ENCODE results near the gene BFSP1.

BFSP1 gene

GRCh38 chr20:17456279-17456678 lies 74.9 kb downstream of the BFSP1 start:
- Histone ChIP-seq H3K4me2 (ENCODE audit: low read length) (no peak overlapping the region), H3K36me3 (ENCODE audit: control insufficient read depth in 1 of 2, insufficient read depth in 2 of 2, low read length in 2 of 2) (no peaks in the 10 kb centered on the region), H4K8ac (ENCODE audit: low read depth, low read length) (no peak overlapping the region), H3K4me1 (ENCODE audit: control insufficient read depth in 1 of 2, insufficient read depth in 2 of 2, low read length in 2 of 2) (no peaks in the 10 kb centered on the region), H3K9ac (ENCODE audit: low read length) (no peak overlapping the region), H3K79me2 (ENCODE audit: control insufficient read depth, insufficient read depth, low read length, poor library complexity) (no peaks in the 10 kb centered on the region), H3K4ac (ENCODE audit: low read depth, low read length) (no peak overlapping the region), H4K12ac (ENCODE audit: low read depth, low read length) (no peak overlapping the region), H3K23ac (ENCODE audit: low read length) (no peak overlapping the region), H2BK5ac (ENCODE audit: low read depth, low read length, poor library complexity) (no peak overlapping the region), H2AK5ac (ENCODE audit: low read length) (no peak overlapping the region), H3K4me3 (ENCODE audit: low read depth, low read length) (no peak overlapping the region), H3K27ac (ENCODE audit: low read depth, low read length) (no peak overlapping the region), H3K18ac (ENCODE audit: low read length) (no peak overlapping the region), H3K9me3 (ENCODE audit: insufficient read depth, low read depth, low read length) (peaks cover 4% of the 10 kb centered on the region), H2AFZ (ENCODE audit: insufficient read depth, low read length, poor library complexity) (no peak overlapping the region), H2BK120ac (ENCODE audit: insufficient read depth, low read length, poor library complexity) (no peak overlapping the region), H4K91ac (ENCODE audit: low read depth, low read length) (no peak overlapping the region), H3K27me3 (ENCODE audit: insufficient read depth, low read length) (no peaks in the 10 kb centered on the region), H3K79me1 (ENCODE audit: low read length) (no peaks in the 10 kb centered on the region), H2BK12ac (ENCODE audit: low read length) (no peak overlapping the region), H3K14ac (ENCODE audit: low read length) (no peak overlapping the region)
- no CpG with 5 or more reads among the region's 8 CpGs for WGBS (ENCODE audit: extremely low coverage, insufficient coverage, insufficient read length)
- no peak for DNase-seq

- Histone ChIP-seq H3K23ac (ENCODE audit: low read length) (no peak overlapping the region), H2AFZ (ENCODE audit: insufficient read depth, low read length, poor library complexity) (no peak overlapping the region), H3K4me3 (ENCODE audit: low read depth, low read length) (peak overlapping the region; percentile 12), H3K79me2 (ENCODE audit: control insufficient read depth, insufficient read depth, low read length, poor library complexity) (no peaks in the 10 kb centered on the region), H3K9ac (ENCODE audit: low read length) (no peak overlapping the region), H3K4me2 (ENCODE audit: low read length) (no peak overlapping the region), H2BK12ac (ENCODE audit: low read length) (no peak overlapping the region), H3K14ac (ENCODE audit: low read length) (no peak overlapping the region), H2BK120ac (ENCODE audit: insufficient read depth, low read length, poor library complexity) (no peak overlapping the region), H3K18ac (ENCODE audit: low read length) (no peak overlapping the region), H3K9me3 (ENCODE audit: insufficient read depth, low read depth, low read length) (peaks cover 4% of the 10 kb centered on the region), H4K12ac (ENCODE audit: low read depth, low read length) (no peak overlapping the region), H3K79me1 (ENCODE audit: low read length) (no peaks in the 10 kb centered on the region), H3K4me1 (ENCODE audit: control insufficient read depth in 1 of 2, insufficient read depth in 2 of 2, low read length in 2 of 2) (no peaks in the 10 kb centered on the region), H3K27ac (ENCODE audit: low read depth, low read length) (no peak overlapping the region), H4K91ac (ENCODE audit: low read depth, low read length) (no peak overlapping the region), H2BK5ac (ENCODE audit: low read depth, low read length, poor library complexity) (no peak overlapping the region), H3K36me3 (ENCODE audit: control insufficient read depth in 1 of 2, insufficient read depth in 2 of 2, low read length in 2 of 2) (no peaks in the 10 kb centered on the region), H3K4ac (ENCODE audit: low read depth, low read length) (no peak overlapping the region), H2AK5ac (ENCODE audit: low read length) (no peak overlapping the region), H3K27me3 (ENCODE audit: insufficient read depth, low read length) (no peaks in the 10 kb centered on the region), H4K8ac (ENCODE audit: low read depth, low read length) (no peak overlapping the region)
- DNase-seq, result no peak
- no CpG with 5 or more reads among the region's 22 CpGs for WGBS (ENCODE audit: extremely low coverage, insufficient coverage, insufficient read length)
These were observed 77.6 kb downstream of the BFSP1 start for GRCh38 chr20:17453592-17453991.

- no CpG with 5 or more reads among the region's 3 CpGs for WGBS (ENCODE audit: extremely low coverage, insufficient coverage, insufficient read length)
- no peaks in the 10 kb centered on the region for H3K36me3 ChIP-seq (ENCODE audit: control insufficient read depth in 1 of 2, insufficient read depth in 2 of 2, low read length in 2 of 2)
These were observed 78.7 kb downstream of the BFSP1 start for GRCh38 chr20:17452441-17452840.

GRCh38 chr20:17449031-17449430 lies 82.1 kb downstream of the BFSP1 start:
- H3K14ac ChIP-seq (ENCODE audit: low read length), result no peak overlapping the region

More at GRCh38 chr20:17452441-17452840, 78.7 kb downstream of the BFSP1 start:
- H3K79me2 ChIP-seq (ENCODE audit: control insufficient read depth, insufficient read depth, low read length, poor library complexity), result no peaks in the 10 kb centered on the region
- H3K23ac ChIP-seq (ENCODE audit: low read length), result no peak overlapping the region
- no peak overlapping the region for H3K27ac ChIP-seq (ENCODE audit: low read depth, low read length)
- no peaks in the 10 kb centered on the region for H3K4me1 ChIP-seq (ENCODE audit: control insufficient read depth in 1 of 2, insufficient read depth in 2 of 2, low read length in 2 of 2)
- H4K8ac ChIP-seq (ENCODE audit: low read depth, low read length), result no peak overlapping the region
- no peak overlapping the region for H3K4me3 ChIP-seq (ENCODE audit: low read depth, low read length)
- H3K79me1 ChIP-seq (ENCODE audit: low read length), result no peaks in the 10 kb centered on the region
- H3K18ac ChIP-seq (ENCODE audit: low read length), result no peak overlapping the region
- H4K12ac ChIP-seq (ENCODE audit: low read depth, low read length), result no peak overlapping the region
- no peaks in the 10 kb centered on the region for H3K27me3 ChIP-seq (ENCODE audit: insufficient read depth, low read length)
- H2BK12ac ChIP-seq (ENCODE audit: low read length), result no peak overlapping the region
- H2BK5ac ChIP-seq (ENCODE audit: low read depth, low read length, poor library complexity), result no peak overlapping the region
- H4K91ac ChIP-seq (ENCODE audit: low read depth, low read length), result no peak overlapping the region
- H3K9me3 ChIP-seq (ENCODE audit: insufficient read depth, low read depth, low read length), result peaks cover 4% of the 10 kb centered on the region
- H3K4ac ChIP-seq (ENCODE audit: low read depth, low read length), result no peak overlapping the region
- H2AK5ac ChIP-seq (ENCODE audit: low read length), result no peak overlapping the region
- no peak overlapping the region for H2BK120ac ChIP-seq (ENCODE audit: insufficient read depth, low read length, poor library complexity)
- H2AFZ ChIP-seq (ENCODE audit: insufficient read depth, low read length, poor library complexity), result no peak overlapping the region
- H3K4me2 ChIP-seq (ENCODE audit: low read length), result no peak overlapping the region
- no peak overlapping the region for H3K14ac ChIP-seq (ENCODE audit: low read length)
- H3K9ac ChIP-seq (ENCODE audit: low read length), result no peak overlapping the region
- no peak for DNase-seq

More at GRCh38 chr20:17449031-17449430, 82.1 kb downstream of the BFSP1 start:
- Histone ChIP-seq H4K12ac (ENCODE audit: low read depth, low read length) (no peak overlapping the region), H4K91ac (ENCODE audit: low read depth, low read length) (no peak overlapping the region), H3K9me3 (ENCODE audit: insufficient read depth, low read depth, low read length) (peaks cover 4% of the 10 kb centered on the region), H3K4ac (ENCODE audit: low read depth, low read length) (no peak overlapping the region), H3K79me1 (ENCODE audit: low read length) (no peaks in the 10 kb centered on the region), H3K27me3 (ENCODE audit: insufficient read depth, low read length) (no peaks in the 10 kb centered on the region), H3K36me3 (ENCODE audit: control insufficient read depth in 1 of 2, insufficient read depth in 2 of 2, low read length in 2 of 2) (no peaks in the 10 kb centered on the region), H2AK5ac (ENCODE audit: low read length) (no peak overlapping the region), H2BK12ac (ENCODE audit: low read length) (no peak overlapping the region), H3K9ac (ENCODE audit: low read length) (no peak overlapping the region), H3K4me3 (ENCODE audit: low read depth, low read length) (no peak overlapping the region), H2AFZ (ENCODE audit: insufficient read depth, low read length, poor library complexity) (no peak overlapping the region), H3K4me2 (ENCODE audit: low read length) (no peak overlapping the region), H4K8ac (ENCODE audit: low read depth, low read length) (no peak overlapping the region), H3K4me1 (ENCODE audit: control insufficient read depth in 1 of 2, insufficient read depth in 2 of 2, low read length in 2 of 2) (no peaks in the 10 kb centered on the region), H3K18ac (ENCODE audit: low read length) (no peak overlapping the region), H3K23ac (ENCODE audit: low read length) (no peak overlapping the region), H3K27ac (ENCODE audit: low read depth, low read length) (no peak overlapping the region), H2BK5ac (ENCODE audit: low read depth, low read length, poor library complexity) (no peak overlapping the region), H2BK120ac (ENCODE audit: insufficient read depth, low read length, poor library complexity) (no peak overlapping the region), H3K79me2 (ENCODE audit: control insufficient read depth, insufficient read depth, low read length, poor library complexity) (no peaks in the 10 kb centered on the region)
- WGBS (ENCODE audit: extremely low coverage, insufficient coverage, insufficient read length), result no CpG with 5 or more reads among the region's 2 CpGs
- DNase-seq, result no peak
